LNCAP (cell line): ENCODE data around the gene COL6A3.

Experiments
- CTCF ChIP-seq: fragments of 450-650 bp; IDR thresholded peaks from 2 replicates; pipeline ENCODE4 v1.5.1; 2017; ENCODE audit warnings: mild to moderate bottlenecking

The COL6A3 gene

GRCh38 chr2:237280229-237280628 is 133.7 kb downstream of the COL6A3 start:
- TF ChIP-seq CTCF: no peak

GRCh38 chr2:237279012-237279768 is 134.8 kb downstream of the COL6A3 start:
- TF ChIP-seq CTCF: no peak

- TF ChIP-seq CTCF: no peak
Measured at GRCh38 chr2:237278568-237278967, 135.4 kb downstream of the COL6A3 start.

- TF ChIP-seq CTCF: no peak
Measured at GRCh38 chr2:237276716-237277490, 137.1 kb downstream of the COL6A3 start.
